GM21529 (cell line): ENCODE data around the gene ATP6V0A1.
"Not testable (repeated sequence)": the region's sequence is repeated elsewhere in the genome, so short reads cannot be mapped to it uniquely, and the experiment has no call there.

Experiments used
- ATAC-seq: cut with Tn5 transposase; IDR thresholded peaks from one replicate; pipeline ENCODE4 v1.9.1; 2021; ENCODE audit not compliant: unreplicated experiment

The ATP6V0A1 gene

GRCh38 chr17:42436391-42436790 is 22.3 kb upstream of the ATP6V0A1 start:
- ATAC-seq, result no peak

- no peak for ATAC-seq
These were observed 19.8 kb upstream of the ATP6V0A1 start for GRCh38 chr17:42438600-42439567.

GRCh38 chr17:42441371-42442195 is 17.1 kb upstream of the ATP6V0A1 start:
- ATAC-seq, result no peak

- ATAC-seq, result no peak
These were observed 16.5 kb upstream of the ATP6V0A1 start for GRCh38 chr17:42442196-42442565.

- not testable (repeated sequence) for ATAC-seq
These were observed 9.5 kb upstream of the ATP6V0A1 start for GRCh38 chr17:42449176-42449575.

- not testable (repeated sequence) for ATAC-seq
These were observed 8.8 kb upstream of the ATP6V0A1 start for GRCh38 chr17:42449838-42450237.

- not testable (repeated sequence) for ATAC-seq
These were observed 7.4 kb upstream of the ATP6V0A1 start for GRCh38 chr17:42451270-42451669.

GRCh38 chr17:42453439-42453838 is 5.2 kb upstream of the ATP6V0A1 start:
- ATAC-seq, result no peak

- ATAC-seq, result not testable (repeated sequence)
These were observed 3.7 kb upstream of the ATP6V0A1 start for GRCh38 chr17:42454987-42455386.

- no peak for ATAC-seq
These were observed 2.2 kb upstream of the ATP6V0A1 start for GRCh38 chr17:42456223-42457106.

GRCh38 chr17:42457107-42457792 is 1.4 kb upstream of the ATP6V0A1 start:
- no peak for ATAC-seq

GRCh38 chr17:42459256-42459800 is 650 bp downstream of the ATP6V0A1 start:
- no peak for ATAC-seq

GRCh38 chr17:42459801-42460281 is 1.2 kb downstream of the ATP6V0A1 start:
- ATAC-seq, result no peak

GRCh38 chr17:42460371-42460770 is 1.7 kb downstream of the ATP6V0A1 start:
- ATAC-seq, result no peak

GRCh38 chr17:42463976-42464400 is 5.3 kb downstream of the ATP6V0A1 start:
- ATAC-seq, result no peak

GRCh38 chr17:42467889-42468288 is 9.2 kb downstream of the ATP6V0A1 start:
- no peak for ATAC-seq

- ATAC-seq, result no peak
These were observed 14.2 kb downstream of the ATP6V0A1 start for GRCh38 chr17:42472709-42473521.

GRCh38 chr17:42474276-42474675 is 15.6 kb downstream of the ATP6V0A1 start:
- ATAC-seq, result no peak

GRCh38 chr17:42475121-42475520 is 16.4 kb downstream of the ATP6V0A1 start:
- ATAC-seq, result no peak
